GM21717 (cell line): Measurements from ENCODE around the gene PIK3C2G.
"Not testable (repeated sequence)": the region's sequence is repeated elsewhere in the genome, so short reads cannot be mapped to it uniquely, and the experiment has no call there.

Experiments used
- ATAC-seq: cut with Tn5 transposase; IDR thresholded peaks from one replicate; pipeline ENCODE4 v1.9.1; 2021; ENCODE audit warnings: mild to moderate bottlenecking, moderate library complexity; ENCODE audit not compliant: unreplicated experiment

Gene PIK3C2G

DNA sequence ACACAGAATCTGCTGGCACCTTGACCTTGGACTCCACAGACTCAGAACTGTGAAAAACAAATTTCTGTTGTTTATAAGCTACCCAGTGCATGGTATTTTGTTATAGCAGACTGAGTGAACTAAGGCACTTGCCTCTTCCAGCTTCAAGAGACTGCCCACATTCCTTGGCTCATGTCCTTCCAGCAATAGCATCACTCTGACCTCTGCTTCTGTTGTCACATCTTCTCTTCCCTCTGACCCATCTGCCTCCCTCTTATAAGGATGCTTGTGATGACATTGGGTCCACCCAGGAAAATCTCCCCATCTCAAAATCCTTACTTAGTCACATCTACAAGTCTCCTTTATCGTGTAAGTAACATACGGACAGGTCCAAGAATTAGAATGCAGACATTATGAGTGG is 200.4 kb downstream of the PIK3C2G start:
- ATAC-seq, result no peak

DNA sequence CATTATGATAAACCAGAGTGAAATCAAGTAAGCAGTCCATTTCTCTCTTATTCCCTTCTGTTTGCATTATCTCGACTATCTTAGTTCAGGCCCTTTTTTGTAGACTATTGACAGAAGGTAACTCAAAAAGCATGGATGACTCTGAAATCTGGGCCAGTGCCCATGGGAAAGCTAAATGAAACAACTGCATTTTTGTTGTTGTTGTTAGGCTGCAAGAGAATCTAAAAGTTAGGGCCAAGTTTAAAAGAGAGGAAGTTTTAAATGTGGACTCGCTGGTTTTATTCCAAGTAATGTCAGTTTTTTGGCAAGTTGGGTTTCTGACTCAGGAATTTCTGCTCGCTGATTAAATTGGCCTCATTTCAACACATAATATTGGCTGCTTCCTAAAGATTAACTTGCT is 201.1 kb downstream of the PIK3C2G start:
- no peak for ATAC-seq

DNA sequence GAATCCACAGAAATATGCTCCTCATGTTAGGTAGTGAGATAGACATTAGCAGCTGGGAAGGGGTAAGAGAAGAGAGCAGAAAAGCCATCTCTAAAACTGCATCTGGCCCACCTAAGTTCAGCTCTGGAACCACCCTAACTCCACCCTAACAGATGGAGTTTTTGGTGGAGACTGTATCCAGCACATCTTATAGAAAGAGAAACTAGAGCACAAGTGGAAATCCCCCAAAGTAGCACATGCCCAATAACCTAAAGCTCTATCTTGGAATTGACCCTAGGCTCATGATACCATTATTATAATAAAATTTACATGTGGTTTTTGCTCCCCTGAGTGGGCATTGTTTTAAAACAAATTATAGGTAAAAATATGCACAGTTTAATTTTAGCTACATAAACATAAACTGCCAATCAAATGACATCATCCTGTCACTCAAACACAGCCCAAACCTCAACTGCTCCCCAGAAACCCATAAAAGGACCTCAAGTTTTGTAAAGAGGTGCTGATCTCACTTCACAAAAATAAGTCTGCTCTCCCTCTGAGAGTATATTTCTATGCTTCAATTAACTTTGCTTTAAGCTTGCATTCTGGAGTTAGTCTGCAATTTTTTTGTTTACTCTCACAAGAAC is 206.4 kb downstream of the PIK3C2G start:
- ATAC-seq, result no peak

- no peak for ATAC-seq
These were observed 207.1 kb downstream of the PIK3C2G start for GRCh38 chr12:18468246-18469075.

GRCh38 chr12:18470251-18470650 is 208.9 kb downstream of the PIK3C2G start:
- ATAC-seq, result no peak

DNA sequence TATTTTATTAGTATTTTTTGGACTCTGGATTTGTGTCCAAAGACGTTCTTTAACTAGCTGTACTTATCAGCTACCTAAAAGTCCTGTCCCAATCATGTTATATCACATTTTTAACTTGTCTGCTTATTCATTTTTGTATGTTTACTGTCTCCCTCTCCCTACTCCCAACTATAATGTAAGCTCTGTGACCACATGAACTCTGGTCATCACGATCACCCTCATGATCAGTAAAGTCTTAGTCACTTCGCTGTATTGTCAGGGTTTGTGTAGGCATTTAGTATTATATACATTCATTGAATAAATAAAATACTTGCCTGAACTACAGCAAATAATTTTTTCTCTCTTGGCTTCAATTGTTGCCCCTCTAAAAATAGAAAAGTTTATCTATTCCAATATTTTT is 211.0 kb downstream of the PIK3C2G start:
- ATAC-seq, result no peak

GRCh38 chr12:18472806-18473205 is 211.5 kb downstream of the PIK3C2G start:
- no peak for ATAC-seq

DNA sequence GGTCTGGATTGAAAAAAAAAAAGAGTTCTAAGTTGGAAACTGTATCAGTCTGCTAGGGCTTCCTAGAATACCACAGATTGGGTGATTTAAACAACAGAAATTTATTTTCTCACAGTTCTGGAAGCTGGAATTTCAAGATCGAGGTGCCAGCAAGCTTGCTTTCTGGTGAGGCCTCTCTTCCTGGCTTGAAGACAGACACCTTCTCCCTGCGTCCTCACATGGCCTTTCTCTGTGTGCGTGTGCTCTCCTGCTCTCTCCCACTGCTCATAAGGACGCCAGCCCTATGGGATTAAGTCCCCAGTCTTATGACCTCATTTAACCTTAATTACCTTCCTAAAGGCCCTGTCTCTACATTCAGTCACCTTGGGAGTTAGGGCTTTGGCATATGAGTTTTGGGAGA is 215.5 kb downstream of the PIK3C2G start:
- ATAC-seq, result no peak

DNA sequence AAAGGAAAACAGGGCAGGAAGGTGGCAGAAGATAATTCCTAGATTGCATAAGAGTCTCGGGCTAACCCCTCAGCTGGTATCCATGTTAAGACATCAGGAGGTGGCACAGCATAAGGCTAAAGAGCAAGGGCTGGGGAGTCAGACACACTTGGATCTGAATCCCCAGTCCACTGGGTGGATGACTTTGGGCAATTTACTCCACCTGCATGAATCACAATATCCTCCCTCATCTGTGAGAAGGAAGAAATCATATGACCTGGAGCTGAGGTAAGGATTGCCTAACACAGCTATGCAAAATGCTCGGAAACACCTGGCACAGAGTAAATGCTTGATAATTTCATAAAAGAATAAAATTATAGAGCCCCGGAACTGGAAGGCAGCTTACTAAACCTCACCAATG is 217.9 kb downstream of the PIK3C2G start:
- no peak for ATAC-seq

DNA sequence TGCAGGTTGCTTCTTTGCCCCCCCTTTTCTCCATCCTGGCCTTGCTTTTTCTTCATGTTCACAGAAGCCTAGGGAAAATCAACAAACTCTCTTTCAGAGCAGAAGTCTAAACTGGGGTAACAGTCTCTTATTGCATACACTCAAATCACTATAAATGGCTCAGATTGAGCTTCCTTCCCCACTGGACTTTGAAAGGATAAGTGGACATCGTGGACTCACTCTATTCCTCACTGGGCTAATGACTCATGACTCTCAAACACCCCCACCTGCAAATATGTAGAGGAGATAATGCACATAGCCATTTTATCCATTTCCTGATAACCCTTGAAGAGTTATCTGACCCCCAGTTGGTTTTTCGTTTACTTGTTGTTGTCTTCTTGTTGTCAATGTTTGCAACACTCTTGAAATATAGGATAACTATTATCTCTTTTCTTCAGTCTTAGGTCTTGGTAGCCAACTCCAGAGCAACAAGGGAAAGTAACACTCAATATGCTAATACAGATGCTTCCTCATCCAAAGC is 221.3 kb downstream of the PIK3C2G start:
- no peak for ATAC-seq

DNA sequence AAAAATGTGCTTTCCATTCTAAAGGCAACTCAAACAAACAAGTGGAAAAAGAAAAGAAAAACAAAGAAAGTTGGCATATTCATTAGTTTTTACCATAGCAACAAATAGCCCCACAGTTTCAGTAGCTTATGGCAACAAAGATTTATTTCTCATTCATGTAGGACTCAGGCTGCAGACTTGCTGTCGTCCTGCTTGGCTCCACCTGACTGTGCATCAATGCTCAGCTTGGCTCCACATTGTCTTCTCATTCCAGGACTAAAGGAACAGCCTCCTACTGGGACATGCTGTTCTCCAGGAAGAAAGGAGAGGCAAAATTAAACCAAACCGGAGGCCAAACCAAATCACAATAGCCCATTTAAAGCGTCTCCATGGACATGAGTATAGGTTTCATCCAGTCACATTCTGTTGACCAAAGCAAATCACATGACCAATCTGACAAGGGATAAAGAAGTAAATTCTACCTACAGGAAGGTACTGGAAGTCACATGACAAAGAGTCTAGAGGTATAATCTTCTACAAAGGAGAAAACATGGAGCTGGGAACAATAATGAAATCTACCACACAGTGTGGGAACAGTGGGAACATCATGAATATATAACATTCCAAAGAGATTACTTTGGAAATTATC is 222.5 kb downstream of the PIK3C2G start:
- ATAC-seq, result no peak

DNA sequence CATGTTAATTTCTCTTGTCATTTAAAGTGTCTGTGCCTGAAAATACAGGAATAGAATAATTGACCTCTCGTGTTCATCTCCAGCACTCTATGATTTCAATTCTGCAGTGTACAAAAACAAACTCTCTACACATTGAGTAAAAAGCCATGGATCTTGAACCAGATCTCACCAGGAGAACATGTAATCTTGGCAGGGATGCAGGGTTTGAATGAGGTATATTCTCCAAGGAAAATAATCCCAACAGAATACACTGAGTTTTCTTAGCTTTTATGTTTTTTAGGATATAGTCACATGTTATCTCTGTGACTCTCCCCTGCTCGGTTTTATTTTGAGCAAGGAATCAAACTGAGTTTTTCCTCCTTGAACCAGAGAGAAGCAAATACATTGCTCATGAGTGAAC is 224.7 kb downstream of the PIK3C2G start:
- no peak for ATAC-seq

DNA sequence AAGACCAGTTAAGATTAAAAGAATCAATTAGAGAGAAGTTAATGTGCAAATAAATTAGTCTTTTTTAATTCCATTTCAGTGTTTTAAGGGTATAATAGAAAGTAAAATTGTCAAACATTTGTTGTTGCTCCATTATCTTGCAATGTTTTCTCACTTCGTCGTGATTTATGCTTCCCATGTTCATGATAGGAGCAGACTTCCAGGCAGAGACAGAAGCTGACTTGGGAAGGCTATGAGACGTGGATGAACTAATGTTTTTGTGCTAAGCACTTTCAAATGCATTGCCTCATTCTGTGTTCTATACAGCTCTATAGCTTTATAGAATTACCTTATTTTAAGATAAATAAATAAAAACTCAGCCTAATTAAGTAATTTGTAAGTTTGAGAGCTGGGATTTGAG is 226.2 kb downstream of the PIK3C2G start:
- ATAC-seq, result no peak

DNA sequence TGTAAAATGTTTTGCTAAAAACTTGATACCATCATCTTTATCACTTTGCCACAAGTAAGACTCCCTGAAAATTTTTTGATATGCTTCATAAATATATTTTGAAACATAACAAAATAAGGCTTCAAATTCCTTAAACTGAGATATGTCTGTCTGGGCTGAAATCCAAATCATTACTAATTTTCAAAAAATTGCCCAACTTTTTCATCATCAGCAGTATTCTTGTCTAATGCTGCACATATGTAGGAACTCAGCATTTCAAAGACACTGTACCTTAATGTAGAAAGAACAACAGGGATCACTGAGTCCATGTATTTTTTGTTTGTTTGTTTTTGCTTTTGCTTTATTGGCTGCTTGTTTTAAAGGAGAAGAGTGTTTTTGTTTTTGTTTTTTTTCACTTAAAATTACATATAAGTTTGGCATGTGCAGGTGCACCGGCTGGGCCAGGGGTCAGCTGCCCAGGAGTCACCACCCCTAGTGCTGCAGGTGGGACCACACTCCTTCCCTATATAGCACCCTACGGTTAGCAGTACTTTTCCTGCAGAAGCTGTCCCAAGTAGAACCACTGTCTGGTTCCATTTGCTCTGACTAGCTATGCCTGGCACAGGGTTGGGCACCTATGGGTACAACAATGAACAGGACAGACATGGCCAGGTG is 231.2 kb downstream of the PIK3C2G start:
- no peak for ATAC-seq

DNA sequence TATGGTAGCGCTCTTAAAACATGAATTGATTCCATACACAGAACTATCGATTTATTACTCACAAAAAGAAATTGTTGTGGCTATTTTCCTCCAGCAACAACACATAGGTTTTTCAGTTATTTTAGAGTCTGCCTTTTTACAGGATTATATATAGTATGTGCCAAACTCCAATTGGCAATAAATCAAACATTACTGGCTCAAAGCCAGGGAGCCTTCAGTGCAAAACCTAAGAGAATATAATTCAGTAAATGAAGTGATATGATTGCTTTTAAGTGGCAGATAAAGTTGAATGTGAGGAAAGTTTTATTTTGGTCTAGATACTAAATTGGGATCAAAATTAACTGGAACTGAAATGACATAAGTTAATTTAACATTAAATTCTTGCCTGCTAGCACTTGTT is 234.8 kb downstream of the PIK3C2G start:
- no peak for ATAC-seq

DNA sequence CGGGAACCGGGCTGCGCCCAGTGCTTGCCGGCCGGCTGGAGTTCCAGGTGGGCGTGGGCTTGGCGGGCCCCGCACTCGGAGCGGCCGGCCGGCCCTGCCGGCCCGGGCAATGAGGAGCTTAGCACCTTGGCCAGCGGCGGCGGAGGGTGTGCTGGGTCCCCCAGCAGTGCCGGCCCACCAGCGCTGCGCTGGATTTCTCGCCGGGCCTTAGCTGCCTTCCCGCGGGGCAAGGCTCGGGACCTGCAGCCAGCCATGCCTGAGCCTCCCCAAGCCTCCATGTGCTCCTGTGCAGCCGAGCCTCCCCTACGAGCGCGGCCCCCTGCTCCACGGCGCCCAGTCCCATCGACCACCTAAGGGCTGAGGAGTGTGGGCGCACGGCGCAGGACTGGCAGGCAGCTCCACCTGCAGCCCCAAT is 238.8 kb downstream of the PIK3C2G start:
- ATAC-seq, result not testable (repeated sequence)

DNA sequence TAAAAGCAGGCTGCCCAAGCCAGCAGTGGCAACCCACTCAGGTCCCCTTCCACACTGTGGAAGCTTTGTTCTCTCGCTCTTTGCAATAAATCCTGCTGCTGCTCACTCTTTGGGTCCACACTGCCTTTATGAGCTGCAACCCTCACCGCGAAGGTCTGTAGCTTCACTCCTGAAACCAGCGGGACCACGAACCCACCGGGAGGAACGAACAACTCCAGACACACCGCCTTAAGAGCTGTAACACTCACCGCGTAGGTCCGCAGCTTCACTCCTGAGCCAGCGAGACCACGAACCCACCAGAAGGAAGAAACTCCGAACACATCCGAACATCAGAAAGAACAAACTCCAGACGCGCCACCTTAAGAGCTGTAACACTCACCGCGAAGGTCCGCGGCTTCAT is 239.4 kb downstream of the PIK3C2G start:
- not testable (repeated sequence) for ATAC-seq

- no peak for ATAC-seq
These were observed 241.2 kb downstream of the PIK3C2G start for GRCh38 chr12:18502422-18502968.

DNA sequence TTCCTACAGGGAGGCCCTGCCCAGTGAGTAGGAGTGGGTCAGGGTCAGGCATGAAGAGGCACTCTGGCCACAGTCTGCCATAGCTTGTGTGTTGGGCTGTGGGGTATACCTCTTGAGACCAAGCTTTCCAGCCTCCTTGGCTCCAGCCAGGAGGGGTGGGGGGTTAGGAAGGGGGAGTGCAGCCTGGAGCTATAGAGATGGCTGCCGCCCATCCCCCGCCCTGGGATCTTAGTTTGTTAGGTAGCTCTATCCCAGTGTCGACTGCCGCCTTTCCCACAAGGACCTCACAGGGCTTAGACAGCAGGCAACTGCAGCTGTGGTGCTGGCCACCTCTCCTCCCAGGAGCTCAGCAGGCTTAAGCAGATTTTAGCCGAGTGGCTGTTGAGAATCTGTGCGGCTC is 260.1 kb downstream of the PIK3C2G start:
- ATAC-seq, result no peak

- no peak for ATAC-seq
These were observed 261.5 kb downstream of the PIK3C2G start for GRCh38 chr12:18522806-18523205.

- not testable (repeated sequence) for ATAC-seq
These were observed 281.2 kb downstream of the PIK3C2G start for GRCh38 chr12:18542497-18542896.
